GM20000 (cell line): ENCODE data around the gene PPP1CA.

Experiments
- DNase-seq: peaks from one replicate; pipeline ENCODE4 v3.0.0; 2012; ENCODE audit warnings: low spot score
- TF ChIP-seq, protein P1 (sequence below): IDR thresholded peaks from 2 replicates; pipeline ENCODE4 v1.5.1; 2012; ENCODE audit warnings: mild to moderate bottlenecking, control low read depth; ENCODE audit errors: extremely low read depth, missing control alignments

Gene PPP1CA

GRCh38 chr11:67419325-67420049 is 17.8 kb upstream of the PPP1CA start:
- TF ChIP-seq, protein P1, sequence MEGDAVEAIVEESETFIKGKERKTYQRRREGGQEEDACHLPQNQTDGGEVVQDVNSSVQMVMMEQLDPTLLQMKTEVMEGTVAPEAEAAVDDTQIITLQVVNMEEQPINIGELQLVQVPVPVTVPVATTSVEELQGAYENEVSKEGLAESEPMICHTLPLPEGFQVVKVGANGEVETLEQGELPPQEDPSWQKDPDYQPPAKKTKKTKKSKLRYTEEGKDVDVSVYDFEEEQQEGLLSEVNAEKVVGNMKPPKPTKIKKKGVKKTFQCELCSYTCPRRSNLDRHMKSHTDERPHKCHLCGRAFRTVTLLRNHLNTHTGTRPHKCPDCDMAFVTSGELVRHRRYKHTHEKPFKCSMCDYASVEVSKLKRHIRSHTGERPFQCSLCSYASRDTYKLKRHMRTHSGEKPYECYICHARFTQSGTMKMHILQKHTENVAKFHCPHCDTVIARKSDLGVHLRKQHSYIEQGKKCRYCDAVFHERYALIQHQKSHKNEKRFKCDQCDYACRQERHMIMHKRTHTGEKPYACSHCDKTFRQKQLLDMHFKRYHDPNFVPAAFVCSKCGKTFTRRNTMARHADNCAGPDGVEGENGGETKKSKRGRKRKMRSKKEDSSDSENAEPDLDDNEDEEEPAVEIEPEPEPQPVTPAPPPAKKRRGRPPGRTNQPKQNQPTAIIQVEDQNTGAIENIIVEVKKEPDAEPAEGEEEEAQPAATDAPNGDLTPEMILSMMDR = no peak
- DNase-seq = no peak

- TF ChIP-seq, protein P1 = no peak
- DNase-seq = no peak
These were observed 17.0 kb upstream of the PPP1CA start for GRCh38 chr11:67418476-67419281.

GRCh38 chr11:67417425-67417824 is 15.8 kb upstream of the PPP1CA start:
- TF ChIP-seq, protein P1 = no peak
- no peak for DNase-seq

DNA sequence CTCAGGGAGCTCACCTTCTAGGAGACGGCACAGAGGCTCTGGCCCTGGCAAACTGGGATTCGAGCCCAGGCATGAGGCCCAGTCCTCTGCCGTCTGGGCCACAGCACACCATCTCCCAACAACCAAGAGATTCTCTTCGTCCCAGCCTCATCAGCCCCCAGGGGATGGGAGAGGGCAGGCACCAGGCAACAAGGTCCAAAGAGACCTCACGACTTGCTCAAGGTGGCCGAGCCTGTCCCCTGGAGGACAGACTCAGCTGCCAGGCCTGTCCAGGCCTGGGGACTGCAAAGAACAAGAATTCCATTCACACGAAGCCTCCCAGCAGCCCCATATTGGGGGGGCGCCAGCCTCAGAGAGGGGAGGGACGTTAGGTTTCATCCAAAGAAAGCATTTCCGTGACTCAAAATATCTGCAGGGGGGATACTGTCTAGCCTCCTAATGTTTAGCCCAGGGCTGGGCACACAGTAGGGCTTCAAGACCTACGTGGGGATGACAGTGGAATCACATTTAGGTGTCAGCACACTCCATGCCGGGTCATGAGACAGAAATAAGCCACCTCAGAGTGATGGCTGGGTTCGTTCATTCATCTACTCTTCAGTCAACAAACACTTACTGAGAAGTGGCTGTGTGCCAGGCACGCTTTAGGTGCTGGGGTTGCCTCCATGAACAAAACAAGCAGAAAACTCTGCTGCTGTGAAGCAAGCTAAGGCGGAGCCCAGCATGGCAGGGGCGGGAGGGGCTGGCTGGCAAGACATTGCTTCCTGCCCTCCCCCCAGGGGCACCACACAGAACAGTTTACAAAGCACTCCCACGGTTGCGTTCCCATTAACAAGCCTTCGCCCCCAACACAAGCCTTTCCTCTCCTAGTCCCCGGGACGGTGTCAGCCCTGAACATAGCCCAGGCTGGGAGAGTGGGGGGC is 15.0 kb upstream of the PPP1CA start:
- DNase-seq = no peak
- TF ChIP-seq, protein P1 = no peak

DNA sequence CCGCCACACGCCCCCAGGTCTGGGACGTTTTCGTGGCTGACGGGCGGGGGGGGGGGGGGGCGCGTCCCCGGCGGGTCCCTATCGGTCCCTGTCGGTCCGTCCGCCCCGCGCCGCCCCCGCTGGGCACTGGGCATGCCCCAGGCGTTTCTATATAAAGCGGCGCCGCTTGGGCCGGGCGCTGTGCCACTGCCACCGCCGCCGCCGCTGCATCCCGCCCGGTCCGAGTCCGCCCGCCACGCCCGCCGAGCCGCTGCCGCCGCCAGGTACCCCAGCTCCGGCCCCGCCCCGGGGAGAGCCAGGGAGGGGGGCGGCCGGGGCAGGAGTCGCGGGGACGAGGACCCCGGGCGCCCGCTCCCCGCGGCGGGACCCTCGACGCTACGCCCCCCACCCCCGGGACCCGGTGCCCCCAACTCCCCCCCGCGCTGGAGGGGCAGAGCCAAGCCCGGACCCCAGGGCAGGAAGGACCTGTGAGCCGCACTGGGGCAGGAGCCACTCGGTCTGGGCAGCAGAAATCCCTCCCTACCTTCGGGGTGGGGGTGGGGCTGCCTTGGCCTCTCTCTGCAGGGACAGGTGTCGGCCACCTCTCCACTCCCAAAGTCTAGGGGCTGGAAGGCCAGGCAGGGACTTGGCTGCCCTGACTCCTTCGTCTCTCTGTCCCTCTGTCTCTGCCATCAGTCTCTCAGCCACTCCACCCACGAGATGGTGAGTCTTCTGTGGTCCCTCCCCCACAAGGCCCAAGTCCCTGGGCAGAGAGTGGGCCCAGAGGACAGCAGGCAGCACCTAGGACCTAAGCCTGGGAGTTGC is 14.0 kb upstream of the PPP1CA start, which contains the start of gene CARNS1:
CARNS1 (plus strand) TSS at position 178 of the 804 bp plus-strand sequence; CDS start at position 700, 522 bp downstream.
- TF ChIP-seq, protein P1 = no peak
- DNase-seq = no peak

DNA sequence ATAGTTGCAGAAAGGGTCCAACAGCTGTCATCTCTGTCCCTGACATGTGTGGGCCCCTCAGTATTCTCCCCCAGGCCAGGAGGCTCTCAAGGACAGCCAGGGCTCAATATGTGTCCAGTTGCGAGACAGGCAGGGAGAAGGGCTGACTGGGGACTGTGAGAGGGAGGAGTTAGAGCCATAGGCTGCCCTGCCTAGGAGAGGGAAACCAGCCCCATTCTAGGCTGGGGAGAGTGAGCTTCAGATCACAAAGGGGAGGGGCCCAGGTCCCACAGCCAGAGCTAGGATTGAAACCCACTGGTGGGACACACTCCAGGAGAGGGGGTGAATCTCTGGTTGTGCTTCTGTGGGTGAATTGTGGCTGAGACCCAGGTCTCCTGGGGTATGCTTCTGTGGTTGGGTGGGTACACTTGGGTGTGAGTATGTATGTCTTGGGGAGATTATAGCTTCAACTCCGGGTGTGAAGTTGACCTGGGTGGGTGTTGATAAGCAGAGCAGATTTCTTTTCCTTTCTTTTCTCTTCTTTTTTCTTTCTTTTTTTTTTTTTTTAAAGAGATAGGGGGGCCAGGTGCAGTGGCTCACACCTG is 11.7 kb upstream of the PPP1CA start:
- DNase-seq = no peak
- TF ChIP-seq, protein P1 = no peak
